HL-60 (cell line): ENCODE data around the gene FSTL4.

Experiments used
- GABPA ChIP-seq: IDR thresholded peaks from 2 replicates; pipeline ENCODE4 v1.6.1; 2012; ENCODE audit warnings: low read depth
- POLR2AphosphoS5 ChIP-seq: IDR thresholded peaks from 2 replicates; pipeline ENCODE4 v1.6.1; 2012; ENCODE audit warnings: low read depth
- SPI1 ChIP-seq: IDR thresholded peaks from 2 replicates; pipeline ENCODE4 v1.6.1; 2012; ENCODE audit warnings: low read depth, mild to moderate bottlenecking, borderline replicate concordance
- TF ChIP-seq, protein P1 (sequence below): IDR thresholded peaks from one replicate; pipeline ENCODE4 v1.5.1; 2011; ENCODE audit warnings: low read length, control low read depth, inconsistent platforms; ENCODE audit not compliant: insufficient read depth
- TF ChIP-seq, protein P2 (sequence below): IDR thresholded peaks from 2 replicates; pipeline ENCODE4 v1.6.1; 2012; ENCODE audit warnings: low read depth; ENCODE audit not compliant: insufficient replicate concordance

DNA sequence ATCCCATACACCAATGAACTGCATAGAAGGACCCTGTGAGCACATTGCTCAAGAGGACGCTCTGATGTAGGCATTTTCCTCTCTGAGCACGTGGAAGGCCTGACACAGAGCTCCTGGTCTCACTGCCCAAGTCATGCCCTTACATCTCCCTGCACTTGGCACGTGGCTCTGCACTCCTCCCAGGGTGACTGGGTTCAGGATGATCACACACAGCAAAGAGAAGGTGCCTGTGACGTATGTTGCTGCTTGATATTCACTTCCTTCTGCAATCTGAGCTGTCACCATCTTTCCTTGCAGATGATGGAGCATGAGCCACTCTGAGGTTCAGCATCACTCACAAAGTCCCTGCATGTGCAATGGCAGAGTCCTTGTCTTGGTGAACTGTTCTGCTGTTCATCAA is 125.2 kb downstream of the FSTL4 start:
- TF ChIP-seq, protein P1, sequence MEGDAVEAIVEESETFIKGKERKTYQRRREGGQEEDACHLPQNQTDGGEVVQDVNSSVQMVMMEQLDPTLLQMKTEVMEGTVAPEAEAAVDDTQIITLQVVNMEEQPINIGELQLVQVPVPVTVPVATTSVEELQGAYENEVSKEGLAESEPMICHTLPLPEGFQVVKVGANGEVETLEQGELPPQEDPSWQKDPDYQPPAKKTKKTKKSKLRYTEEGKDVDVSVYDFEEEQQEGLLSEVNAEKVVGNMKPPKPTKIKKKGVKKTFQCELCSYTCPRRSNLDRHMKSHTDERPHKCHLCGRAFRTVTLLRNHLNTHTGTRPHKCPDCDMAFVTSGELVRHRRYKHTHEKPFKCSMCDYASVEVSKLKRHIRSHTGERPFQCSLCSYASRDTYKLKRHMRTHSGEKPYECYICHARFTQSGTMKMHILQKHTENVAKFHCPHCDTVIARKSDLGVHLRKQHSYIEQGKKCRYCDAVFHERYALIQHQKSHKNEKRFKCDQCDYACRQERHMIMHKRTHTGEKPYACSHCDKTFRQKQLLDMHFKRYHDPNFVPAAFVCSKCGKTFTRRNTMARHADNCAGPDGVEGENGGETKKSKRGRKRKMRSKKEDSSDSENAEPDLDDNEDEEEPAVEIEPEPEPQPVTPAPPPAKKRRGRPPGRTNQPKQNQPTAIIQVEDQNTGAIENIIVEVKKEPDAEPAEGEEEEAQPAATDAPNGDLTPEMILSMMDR, result no peak
- TF ChIP-seq POLR2AphosphoS5 (no peak), GABPA (no peak), SPI1 (no peak)
- TF ChIP-seq, protein P2, sequence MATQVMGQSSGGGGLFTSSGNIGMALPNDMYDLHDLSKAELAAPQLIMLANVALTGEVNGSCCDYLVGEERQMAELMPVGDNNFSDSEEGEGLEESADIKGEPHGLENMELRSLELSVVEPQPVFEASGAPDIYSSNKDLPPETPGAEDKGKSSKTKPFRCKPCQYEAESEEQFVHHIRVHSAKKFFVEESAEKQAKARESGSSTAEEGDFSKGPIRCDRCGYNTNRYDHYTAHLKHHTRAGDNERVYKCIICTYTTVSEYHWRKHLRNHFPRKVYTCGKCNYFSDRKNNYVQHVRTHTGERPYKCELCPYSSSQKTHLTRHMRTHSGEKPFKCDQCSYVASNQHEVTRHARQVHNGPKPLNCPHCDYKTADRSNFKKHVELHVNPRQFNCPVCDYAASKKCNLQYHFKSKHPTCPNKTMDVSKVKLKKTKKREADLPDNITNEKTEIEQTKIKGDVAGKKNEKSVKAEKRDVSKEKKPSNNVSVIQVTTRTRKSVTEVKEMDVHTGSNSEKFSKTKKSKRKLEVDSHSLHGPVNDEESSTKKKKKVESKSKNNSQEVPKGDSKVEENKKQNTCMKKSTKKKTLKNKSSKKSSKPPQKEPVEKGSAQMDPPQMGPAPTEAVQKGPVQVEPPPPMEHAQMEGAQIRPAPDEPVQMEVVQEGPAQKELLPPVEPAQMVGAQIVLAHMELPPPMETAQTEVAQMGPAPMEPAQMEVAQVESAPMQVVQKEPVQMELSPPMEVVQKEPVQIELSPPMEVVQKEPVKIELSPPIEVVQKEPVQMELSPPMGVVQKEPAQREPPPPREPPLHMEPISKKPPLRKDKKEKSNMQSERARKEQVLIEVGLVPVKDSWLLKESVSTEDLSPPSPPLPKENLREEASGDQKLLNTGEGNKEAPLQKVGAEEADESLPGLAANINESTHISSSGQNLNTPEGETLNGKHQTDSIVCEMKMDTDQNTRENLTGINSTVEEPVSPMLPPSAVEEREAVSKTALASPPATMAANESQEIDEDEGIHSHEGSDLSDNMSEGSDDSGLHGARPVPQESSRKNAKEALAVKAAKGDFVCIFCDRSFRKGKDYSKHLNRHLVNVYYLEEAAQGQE, result no peak
